CD4-positive, alpha-beta T cell treated with Interleukin-1 beta for 1 hour (primary cell): ENCODE measurements around the gene PANK4.
A peak's percentile ranks its signal among the peaks of the same experiment; 100 is the strongest.
"Not testable (repeated sequence)": the region's sequence is repeated elsewhere in the genome, so short reads cannot be mapped to it uniquely, and the experiment has no call there.

Experiments used
- DNase-seq, 2 donors: peaks; one replicate each; pipeline ENCODE4 v3.0.0-alpha.2; 2020 to 2022

PANK4 gene

DNA sequence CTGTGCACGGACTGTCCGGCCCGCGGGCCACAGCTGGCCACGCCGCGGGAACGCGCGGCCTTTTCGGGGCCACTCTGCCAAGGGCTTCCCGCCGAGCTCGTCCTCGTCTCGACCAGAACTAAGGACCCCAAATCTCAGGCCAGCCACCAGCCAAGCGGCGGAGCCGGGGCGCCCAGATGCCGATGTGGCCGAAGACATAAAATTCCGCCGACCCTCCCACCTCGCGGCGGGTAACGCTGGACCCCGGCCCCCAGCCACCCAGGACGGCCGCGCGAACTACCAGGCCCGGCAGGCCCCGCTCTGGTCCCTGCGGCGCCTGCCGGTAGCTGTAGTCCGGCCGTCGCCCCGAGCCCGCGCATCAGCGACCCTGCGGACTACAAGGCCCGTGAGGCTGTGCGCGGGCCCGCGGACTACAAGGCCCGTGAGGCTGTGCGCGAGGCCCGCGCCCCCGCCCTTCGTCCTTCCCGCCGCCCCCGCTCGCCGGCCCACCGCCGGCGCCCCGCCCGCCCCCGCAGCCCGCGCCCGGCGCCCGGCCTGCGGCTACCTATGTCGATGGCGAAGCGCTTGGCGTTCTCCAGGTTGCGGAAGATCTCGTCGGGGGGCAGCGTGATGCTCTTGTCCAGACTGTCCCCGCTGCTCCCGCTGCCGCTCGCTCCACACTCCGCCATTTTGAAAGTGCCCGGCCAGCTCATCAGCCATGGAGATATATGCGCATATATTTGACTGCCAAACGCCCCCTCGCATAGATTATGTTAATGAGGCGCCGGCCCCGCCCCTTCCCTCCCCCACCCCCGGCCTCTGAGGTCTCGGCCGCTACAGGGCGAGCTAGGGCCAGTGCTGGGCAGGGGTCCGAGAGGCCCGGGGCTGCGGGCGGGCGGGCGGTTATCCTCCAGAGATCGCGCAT, at the start of gene PANK4:
PANK4 (minus strand) TSS at position 677 of the 904 bp plus-strand sequence; CDS start at position 668, 9 bp downstream.
- DNase-seq: peak; percentile 89 to 90

DNA sequence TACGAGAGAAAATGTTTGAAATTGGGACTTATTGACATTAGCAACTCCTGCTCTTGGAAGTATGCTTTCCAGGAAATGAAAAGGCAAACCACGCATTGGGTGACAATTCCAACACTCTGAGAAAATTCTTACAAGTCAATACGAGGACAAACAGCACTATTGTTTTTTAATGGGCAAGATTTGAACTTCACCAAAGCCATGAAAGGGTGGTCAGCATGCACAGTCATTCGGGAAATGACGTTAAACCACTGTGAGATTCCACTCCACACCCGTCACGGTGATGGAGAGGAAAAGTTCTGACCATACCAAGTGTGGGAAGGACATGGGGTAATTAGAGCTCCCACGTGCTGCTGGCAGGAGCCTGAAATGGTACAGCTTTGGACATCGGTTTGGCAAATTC, 48.0 kb upstream of the PANK4 start:
- no peak for DNase-seq

DNA sequence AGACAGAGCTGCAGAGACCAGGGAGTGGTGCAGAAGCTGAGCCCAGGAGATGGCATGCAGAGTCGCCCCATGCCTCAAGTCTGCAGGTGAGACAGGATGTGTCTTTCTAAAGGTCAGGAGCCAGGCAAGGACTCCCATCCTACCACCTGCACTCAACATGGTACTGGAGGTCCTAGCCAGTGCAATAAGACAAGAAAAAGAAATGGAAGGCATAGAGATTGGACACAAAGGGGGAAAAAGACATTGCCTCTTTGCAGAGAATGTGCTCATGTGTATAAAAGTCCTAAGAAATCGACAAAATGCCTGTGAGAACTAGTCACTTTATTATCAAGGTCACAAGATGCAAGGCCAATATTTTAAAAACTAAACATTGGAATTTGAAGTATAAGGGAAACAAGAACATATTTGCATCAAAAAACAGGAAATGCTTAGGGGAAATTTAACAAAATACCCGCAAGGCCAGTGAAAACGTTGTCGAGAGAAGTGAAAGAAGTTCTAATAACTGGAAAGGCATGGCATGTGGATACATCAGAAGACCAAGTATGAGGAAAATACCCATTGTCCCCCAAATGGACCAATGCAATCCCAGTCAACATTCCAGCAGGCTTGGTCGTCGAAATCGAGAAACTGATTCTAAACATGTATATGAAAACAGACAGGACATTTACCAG, 47.0 kb upstream of the PANK4 start:
- DNase-seq: no peak

DNA sequence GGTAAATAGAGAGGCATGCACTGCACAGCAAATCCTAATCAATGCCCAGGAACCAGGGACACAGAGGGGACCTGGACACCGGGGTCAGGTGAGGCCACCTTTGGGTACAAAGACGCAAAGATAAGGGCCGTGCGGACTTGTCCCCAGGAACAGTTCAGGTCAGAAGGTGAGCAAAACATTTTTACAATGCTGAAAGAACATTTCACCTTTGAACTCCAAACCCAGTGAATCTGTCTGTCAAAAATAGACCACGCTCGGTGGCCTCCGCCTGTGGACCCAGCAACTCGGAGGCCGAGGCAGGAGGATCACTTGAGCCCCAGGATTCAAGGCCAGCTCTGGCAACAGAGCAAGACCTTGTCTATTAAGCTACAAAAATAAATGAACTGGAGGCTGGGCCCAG, 45.0 kb upstream of the PANK4 start:
- no peak for DNase-seq

DNA sequence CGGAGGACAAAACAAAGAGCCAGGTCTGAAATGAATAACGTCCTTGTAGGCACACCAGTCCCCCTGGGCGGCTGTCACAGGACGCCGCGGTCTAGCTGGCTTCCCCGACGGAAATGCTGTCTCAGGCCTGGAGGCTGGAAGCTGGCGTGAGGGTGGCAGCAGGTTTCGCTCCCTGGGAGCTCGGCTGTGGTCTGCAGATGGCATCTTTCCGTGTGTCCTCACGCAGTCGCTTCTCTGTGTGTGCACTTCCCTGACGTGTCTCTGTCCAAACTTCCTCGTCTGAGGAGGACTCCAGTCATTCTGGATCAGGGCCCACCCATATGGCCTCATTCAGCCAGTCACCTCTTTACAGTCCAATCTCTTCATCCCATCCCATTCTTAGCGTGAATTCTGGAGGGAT, 43.9 kb upstream of the PANK4 start:
- DNase-seq: no peak

DNA sequence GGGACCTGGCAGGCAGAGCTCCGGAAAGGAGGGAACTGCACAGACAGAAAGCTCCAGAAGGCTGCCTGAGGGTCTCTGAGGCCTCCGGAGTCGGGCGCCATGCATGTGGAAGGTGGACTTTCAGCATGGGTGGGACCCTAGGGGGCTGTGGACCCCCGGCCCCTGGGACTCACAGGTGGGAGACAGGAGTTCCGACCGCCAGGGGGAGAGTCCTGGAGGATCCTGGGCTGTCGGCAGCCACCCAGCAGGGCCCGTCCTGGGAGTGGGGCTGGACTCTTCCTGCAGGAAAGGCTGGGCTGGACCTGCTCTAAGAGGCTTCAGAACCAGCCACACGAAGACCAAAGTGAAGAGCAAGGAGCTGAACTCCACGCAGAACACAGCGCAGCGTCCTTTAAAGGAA, 43.3 kb upstream of the PANK4 start:
- DNase-seq: not testable (repeated sequence)

DNA sequence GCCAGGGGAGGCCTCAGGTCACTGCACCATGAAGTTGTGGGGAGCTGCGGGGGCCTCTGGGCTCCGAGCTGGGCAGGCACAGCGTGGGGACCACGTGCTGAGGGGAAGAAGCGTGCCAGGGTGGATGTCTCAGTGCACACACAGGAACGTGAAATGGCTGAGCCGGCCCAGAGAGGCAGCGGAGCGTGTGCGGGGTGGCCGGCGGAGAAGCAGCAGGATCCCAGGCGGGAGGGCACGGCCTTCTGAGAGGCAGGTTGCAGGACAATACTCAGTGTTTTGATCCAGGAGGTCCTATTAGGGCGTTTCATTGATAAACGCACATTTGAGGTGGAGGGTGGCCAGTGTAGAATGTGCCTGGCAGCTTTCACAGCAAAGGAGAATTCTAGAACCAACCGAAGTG, 42.7 kb upstream of the PANK4 start:
- no peak for DNase-seq

DNA sequence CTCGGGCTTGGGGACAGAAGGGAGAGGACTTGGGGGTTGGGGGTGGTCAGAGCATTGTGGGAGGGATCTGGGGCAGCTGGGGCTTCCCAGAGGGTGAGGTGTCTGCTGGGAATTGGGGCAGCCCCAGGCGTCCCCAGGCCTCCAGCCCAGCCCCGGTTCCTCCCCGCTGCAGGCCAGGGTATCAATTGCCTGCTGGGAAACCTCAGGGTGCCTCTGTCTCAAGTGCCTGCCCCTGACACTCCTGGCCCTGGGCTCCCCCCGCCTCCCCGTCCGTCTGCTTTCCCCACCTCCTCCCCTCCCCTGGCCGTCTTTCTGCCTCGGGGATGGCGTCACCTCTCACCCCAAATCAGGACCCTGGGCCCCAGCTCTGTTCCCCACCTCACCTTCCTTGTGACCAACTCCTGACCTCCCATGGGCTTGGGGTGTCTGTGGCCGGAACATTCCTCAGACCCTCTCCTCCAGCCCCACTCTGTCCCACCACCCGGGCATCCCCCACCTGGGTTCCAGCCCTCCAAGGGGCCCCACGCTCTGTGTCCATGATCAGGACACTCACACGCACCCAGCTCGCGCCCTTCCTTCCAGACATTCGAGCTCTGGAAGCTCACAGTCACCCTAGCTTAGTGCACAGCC, 41.9 kb upstream of the PANK4 start:
- DNase-seq: not testable (repeated sequence)

DNA sequence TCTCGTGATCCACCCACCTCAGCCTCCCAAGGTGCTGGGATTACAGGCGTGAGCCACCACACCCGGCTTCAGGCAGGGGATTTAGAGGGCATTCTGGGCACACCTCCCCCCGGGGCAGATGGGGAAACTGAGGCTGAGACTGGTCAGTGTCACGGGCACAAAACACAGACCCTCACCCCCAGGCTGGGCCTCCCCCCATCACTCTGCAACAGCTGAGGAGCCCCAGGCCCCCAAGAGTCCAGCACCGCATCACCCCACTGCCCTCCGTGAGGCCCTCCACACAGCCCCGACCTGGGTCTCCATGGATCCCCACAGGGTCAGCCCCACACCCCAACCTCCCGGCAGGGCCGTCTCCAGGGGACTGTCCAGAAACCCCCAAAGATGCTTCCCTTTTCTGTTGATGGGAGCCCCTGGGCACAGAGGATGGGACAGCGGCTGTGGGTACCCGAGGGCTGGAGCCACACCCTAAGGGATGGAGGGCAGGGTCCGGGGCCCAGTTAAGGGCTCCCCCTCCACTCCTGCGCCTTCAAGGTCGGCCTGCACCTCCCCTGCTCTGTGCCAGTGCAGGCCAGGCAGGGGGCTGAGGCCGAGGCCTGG, 40.8 kb upstream of the PANK4 start:
- no peak for DNase-seq

DNA sequence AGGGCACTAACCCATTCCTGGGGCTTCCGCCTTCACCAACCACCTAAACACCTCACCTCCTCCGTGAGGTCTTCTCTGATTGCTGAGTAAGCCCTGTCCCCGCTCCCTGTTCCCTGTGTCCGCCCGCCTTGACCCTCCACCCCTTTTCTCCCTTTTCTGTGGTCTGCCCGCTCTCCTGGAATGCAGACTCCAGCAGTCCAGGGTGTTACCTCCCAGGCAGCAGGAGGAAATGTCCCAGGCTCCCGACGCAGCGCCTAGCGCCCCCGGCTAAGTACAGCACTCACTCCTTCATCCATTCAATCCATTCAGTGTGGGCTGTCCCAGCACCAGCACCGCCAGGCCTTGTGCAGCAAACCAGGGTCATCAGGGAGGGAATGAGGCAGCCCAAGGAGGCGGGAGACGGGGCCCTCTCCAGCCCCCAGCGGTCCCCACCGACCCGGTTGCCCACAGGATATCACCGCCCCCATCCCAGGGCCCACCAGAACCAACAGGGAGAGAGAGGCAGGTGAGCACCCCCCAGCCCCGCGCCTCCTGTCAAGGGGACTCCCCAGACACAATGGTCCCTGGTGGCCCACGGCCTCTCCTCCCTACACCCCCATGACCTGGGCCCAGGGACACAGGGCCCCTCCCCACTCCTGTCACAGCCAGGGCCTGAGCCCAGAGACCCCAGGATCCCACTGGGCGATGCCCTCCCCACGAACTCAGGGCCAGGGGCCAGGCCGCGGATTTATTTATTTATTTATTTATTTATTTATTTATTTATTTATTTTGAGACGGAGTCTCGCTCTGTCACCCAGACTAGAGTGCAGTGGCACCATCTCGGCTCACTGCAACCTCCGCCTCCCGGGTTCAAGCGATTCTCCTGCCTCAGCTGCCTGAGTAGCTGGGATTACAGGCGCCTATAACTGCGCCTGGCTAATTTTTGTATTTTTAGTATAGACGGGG, 40.0 kb upstream of the PANK4 start:
- no peak for DNase-seq

DNA sequence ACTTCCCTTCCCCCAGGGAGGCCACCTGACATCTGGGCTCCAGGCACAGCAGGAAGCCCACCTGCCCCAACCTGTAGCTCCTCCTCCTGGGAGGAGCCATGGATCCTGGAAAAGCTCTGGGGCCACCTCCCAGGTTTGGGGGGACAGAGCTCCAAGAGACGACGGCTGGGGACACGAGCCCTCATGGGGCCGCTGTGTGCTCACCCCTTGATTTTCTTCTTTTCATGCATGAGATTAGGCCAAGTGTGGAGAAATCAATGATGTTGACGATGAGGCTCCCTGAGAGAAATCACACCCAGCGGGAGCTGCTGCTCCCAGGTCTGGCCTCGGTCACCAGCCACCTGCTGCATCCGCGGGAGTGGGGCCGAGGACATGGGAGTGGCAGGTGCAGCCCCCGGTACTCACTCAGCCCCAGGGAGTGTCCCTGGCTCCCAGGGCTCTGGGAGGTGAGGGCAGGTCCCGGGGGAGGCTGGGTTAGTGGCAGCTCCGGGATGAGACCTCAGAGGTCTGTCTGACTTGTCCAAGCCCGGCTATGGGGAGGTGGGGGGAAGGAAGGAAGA, 38.5 kb upstream of the PANK4 start:
- no peak for DNase-seq

DNA sequence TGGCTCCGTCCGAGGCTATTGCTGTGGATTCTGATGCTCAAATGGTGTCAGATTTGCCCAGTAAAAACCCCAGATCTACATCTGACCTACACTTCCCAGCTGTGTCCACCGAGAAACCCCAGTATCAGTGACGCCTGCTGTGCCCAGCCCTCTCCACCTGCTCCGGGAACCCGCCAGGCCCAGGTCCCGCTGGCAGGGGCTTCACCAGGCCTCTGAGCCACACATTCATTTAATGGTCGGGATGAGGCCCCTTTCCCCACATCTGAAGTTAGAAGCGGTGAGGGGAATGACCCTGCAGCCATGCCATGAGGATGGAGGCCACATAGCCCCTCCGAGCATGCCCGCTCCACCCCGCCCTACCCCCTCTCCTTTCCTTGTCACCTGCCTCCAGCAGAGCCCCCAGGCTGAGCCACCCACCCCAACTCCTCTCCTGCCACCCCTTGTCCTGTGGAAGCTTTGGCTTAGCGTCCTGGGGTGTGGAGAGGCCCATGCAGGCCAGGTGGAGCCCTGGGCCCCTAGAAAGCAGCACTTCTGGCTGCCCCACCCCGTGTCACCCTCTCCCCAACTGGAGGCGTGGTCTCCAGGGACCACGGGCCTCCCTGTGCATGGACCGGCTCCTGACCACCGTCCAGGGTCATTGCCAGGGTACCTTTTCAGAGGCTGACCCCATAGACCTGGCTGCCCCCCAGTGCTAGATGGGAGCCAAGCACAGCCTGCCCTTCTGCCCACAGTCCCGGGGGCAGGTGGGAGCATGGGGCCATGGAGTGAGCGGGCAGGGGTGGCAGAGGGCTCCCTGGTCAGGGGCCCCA, 37.8 kb upstream of the PANK4 start:
- DNase-seq: no peak

DNA sequence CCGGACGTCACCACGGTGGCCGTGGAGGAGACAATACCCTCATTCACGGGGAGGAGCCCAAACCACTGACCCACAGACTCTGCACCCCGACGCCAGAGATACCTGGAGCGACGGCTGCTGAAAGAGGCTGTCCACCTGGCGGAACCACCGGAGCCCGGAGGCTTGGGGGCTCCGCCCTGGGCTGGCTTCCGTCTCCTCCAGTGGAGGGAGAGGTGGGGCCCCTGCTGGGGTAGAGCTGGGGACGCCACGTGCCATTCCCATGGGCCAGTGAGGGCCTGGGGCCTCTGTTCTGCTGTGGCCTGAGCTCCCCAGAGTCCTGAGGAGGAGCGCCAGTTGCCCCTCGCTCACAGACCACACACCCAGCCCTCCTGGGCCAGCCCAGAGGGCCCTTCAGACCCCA, 36.8 kb upstream of the PANK4 start:
- DNase-seq: no peak

DNA sequence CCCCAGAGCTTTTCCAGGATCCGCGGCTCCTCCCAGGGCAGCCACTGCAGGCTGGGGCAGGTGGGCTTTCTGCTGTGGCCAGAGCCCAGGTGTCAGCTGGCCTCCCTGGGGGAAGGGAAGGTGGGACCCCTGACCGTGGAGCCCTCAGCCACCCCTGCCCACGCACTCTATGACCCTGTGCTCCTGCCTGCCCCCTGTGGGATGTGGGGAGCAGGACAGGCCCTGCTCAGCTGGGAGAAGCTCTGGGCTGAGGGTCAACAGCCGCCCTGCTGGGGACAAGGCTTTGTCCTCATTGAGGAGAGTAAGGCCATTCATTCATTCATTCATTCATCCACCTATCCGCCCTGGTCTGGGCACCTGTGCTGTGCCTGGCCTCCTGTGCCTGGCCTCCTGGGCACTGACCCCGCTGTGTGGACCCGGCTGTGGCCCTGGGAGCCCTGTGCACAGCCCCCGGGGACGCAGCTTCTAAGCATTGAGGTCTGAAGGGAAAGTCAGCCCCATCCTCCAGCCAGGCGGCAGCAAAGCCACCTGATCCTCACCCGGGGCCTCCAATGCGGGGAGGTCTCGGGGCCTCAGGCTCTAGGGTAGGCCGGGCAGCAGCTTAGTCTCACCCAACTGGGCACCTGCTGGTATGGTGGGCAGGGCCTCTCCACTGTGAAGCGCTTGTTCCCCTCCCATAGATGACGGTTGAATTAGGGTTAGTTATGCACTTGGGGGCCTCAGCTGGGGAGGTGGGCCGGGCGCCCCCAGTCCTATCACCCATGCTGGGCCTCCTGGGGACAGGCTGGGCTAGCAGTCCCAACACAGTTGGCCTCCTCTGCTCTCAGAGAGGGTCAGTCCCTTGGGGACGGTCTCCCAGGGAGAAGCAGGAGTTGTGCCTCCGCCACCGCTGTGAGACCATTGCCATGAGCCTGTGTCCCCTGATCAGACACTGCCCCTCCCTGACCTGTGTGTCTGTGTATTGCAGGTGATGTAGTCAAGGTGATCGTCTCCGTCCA, 35.8 kb upstream of the PANK4 start:
- peak in 1 of 2 donors; percentile 39 for DNase-seq

DNA sequence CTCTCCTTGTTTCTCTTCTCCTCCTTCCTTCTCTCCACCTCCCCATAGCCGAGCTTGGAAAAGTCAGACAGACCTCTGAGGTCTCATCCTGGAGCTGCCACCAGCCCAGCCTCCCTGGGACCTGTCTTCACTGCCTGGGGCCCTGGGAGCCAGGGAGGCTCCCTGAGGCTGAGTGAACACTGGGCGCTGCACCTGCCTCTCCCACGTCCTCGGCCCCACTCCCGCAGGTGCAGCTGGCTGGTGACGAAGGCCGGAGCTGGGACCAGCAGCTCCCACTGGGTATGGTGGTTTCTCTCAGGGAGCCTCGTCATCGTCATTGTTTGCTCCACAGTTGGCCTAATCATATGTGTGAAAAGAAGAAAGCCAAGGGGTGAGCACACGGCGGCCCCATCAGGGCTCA, 35.0 kb upstream of the PANK4 start:
- DNase-seq: no peak

DNA sequence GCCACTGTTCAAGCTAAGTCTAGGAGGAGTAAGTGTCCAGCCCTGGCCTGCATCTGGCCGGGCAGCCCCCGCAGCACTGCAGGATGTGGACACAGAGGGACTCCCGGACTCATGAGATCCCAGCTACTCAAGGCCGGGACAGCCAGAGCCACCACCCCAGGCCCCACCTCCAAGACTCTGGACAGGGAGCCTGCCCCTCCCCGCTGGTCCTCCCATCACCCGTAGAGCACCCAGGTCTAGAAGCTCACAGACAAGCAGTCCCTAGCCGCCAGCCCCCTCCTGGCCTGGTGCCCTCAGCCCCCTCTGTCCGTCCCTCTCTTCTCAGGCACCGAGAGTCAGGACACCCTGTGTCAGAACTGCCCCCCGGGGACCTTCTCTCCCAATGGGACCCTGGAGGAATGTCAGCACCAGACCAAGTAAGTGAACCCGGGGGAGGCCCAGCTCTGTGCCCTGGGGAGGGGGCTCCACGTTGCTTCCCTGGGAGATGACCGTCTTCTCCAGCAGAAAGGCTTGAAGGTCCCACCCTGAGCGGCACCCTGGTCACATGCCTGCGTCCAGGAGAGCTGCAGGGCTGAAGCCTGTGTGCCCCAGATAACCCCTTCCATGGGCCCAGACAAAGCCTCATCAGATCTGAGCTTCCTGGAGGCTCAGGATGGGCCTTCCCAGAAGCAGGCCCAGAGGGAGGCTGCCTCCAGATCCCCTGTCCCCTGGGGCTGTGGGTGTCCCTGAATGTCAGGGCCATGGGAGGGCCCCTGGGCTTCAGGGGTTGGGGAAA, 34.1 kb upstream of the PANK4 start:
- no peak for DNase-seq

DNA sequence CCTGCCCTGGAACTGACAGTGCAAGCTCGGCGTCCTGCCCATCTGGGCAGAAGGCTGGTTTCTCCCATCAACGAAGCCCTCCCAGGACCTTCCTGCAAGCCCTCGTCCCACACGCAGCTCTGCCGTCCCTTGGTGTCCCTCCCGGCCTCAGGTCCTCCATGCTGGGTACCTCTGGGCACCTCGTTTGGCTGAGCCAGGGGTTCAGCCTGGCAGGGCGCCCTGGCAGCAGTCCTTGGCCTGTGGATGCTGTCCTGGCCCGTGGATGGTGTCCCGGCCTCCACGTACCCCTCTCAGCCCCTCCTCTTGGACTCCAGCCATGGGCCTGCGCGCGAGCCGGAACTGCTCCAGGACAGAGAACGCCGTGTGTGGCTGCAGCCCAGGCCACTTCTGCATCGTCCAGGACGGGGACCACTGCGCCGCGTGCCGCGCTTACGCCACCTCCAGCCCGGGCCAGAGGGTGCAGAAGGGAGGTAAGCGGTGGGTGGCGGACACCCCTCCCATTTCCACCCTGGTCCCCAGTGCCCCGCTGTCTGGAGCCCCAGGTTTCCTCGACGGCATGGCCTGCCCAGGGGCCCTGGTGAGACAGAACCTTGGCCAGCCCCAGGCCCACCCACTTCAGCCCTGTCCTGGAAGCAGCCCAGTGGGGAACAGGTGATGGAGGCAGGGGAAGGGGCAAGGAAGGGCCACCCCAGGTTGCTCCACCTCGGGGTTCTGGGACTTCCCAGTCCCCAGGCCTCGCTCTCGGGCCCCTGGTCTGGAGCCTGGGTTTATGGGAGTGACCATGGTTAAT, 33.3 kb upstream of the PANK4 start:
- DNase-seq: no peak

DNA sequence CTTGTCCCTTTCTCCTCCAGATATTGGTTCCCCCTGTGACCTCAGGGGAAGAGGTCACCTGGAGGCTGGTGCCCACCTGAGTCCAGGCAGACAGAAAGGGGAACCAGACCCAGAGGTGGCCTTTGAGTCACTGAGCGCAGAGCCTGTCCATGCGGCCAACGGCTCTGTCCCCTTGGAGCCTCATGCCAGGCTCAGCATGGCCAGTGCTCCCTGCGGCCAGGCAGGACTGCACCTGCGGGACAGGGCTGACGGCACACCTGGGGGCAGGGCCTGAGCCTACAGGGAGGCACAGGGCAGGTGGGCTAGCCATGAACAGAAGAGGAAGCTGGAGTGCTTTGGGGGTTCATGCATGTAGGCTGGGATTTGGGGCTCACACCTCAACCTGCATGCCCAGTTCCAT, 32.5 kb upstream of the PANK4 start:
- DNase-seq: no peak
